ENCODE measurements around the gene TANC2. TPM values are rescaled to one million over a fixed set of nuclear protein-coding genes. Genes with fewer than 3 reads are reported as not detected.

TANC2 gene
- total RNA-seq, 2 donors from 2014 or later: 15.1 to 18.5 TPM

DNA sequence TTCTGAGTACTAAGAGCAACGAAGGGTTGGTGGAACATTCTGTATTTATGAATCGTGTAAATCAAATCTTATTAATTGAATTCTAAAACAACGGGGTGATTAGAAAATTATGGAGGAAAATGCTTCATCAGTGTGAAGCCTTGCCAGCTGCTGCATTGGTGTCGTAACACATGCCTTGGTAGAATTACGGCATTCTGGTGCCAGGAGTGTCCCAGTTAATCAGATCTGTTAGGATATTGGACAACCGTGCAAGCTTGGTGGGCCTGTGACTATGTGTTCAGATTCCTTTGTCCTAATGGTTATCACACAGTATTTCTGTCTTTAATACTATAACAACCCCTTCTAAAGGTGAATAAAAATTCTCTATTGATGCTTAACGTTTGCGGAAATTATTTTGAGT is 44.2 kb upstream of the TANC2 start:
- TF ChIP-seq, protein P1, sequence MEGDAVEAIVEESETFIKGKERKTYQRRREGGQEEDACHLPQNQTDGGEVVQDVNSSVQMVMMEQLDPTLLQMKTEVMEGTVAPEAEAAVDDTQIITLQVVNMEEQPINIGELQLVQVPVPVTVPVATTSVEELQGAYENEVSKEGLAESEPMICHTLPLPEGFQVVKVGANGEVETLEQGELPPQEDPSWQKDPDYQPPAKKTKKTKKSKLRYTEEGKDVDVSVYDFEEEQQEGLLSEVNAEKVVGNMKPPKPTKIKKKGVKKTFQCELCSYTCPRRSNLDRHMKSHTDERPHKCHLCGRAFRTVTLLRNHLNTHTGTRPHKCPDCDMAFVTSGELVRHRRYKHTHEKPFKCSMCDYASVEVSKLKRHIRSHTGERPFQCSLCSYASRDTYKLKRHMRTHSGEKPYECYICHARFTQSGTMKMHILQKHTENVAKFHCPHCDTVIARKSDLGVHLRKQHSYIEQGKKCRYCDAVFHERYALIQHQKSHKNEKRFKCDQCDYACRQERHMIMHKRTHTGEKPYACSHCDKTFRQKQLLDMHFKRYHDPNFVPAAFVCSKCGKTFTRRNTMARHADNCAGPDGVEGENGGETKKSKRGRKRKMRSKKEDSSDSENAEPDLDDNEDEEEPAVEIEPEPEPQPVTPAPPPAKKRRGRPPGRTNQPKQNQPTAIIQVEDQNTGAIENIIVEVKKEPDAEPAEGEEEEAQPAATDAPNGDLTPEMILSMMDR (IDR thresholded peaks at IDR 0.05): no peak
- Histone ChIP-seq H3K9me3 (no peaks in the 10 kb centered on the region), H3K36me3 (no peaks in the 10 kb centered on the region), H3K27ac (no peak overlapping the region), H3K4me3 (no peak overlapping the region), H3K9ac (ENCODE audit: low read depth in 2 of 2, low read length in 2 of 2) (no peak overlapping the region), H3K27me3 (no peaks in the 10 kb centered on the region), H3K4me1 (no peaks in the 10 kb centered on the region)
- intact Hi-C loops (cut with DNase I): no loop called here
- DNase-seq: no peak

DNA sequence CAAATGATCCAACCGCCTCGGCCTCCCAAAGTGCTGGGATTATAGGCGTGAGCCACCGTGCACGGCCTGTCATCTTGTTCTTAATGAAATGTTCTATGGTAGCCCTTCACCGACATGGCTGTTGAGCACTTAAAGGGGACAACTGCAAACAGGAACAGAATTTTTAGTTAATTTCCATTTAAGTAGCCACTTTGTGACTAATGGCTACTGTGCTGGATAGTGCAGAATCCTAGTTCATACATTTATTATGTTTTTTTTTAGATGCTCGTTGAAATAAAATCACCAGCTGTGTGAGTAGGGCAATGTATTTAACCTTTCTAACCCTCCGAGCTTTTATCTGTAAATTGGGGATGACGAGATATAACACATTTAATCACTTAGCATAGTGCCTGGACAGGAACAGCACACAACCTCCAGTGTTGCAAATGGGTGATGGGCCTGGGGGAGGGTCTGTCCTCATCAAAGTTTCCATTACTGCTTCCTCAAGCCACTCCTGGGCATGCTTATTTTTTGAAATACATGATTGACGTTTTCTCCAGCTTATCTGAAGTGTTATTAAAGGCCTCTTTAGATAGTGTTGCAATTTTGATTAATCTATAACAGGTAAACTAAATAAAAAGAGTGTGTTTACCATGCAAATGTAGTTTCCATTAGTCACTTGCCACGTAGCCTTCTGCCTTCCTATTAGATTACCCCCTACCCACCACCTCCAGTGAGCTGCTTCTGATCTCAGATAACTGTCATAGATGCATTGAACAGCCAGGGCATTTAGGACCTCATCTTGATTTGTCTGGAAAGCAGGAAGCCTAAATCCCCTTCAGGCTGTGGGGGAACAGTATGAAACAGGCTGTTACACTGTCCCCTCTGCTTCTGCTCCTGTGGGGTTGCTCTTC is 42.5 kb upstream of the TANC2 start:
- Histone ChIP-seq H3K9ac (ENCODE audit: low read depth in 2 of 2, low read length in 2 of 2) (no peak overlapping the region), H3K27ac (no peak overlapping the region), H3K4me1 (no peaks in the 10 kb centered on the region), H3K27me3 (no peaks in the 10 kb centered on the region), H3K36me3 (no peaks in the 10 kb centered on the region), H3K9me3 (no peaks in the 10 kb centered on the region), H3K4me3 (no peak overlapping the region)
- intact Hi-C loops (cut with DNase I): no loop called here
- TF ChIP-seq, protein P1 (IDR thresholded peaks at IDR 0.05): no peak
- no peak for DNase-seq

DNA sequence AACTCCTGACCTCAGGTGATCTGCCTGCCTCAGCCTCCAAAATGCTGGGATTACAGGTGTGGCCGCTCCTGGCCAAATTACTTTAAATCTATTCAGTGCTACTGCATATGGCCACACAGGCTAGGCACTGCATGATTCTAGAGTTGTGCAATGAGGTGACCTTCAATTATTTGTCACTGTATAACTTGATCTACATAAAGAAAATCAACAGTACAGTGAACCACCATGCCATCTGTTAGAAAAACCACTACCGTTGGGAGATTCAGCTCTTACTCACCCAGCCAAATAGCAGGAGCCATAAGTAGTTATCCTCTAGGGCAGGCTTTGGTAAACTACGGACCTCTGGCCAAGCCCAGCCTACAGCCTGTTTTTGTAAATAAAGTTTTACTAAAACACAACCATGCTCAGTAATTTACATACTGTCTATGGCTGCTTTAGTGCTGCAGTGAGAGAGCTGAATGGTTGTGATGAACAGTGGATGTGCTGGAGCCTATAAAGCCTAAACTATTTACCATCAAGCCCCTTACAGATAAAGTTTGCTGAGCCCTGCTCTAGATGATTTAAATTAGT is 40.7 kb upstream of the TANC2 start:
- TF ChIP-seq, protein P1 (IDR thresholded peaks at IDR 0.05): no peak
- H3K27me3 ChIP-seq: no peaks in the 10 kb centered on the region
- H3K9ac ChIP-seq (ENCODE audit: low read depth in 2 of 2, low read length in 2 of 2): no peak overlapping the region
- H3K9me3 ChIP-seq: no peaks in the 10 kb centered on the region
- DNase-seq: no peak
- H3K4me3 ChIP-seq: no peak overlapping the region
- H3K4me1 ChIP-seq: no peaks in the 10 kb centered on the region
- no peak overlapping the region for H3K27ac ChIP-seq
- intact Hi-C loops (cut with DNase I): no loop called here
- no peaks in the 10 kb centered on the region for H3K36me3 ChIP-seq

DNA sequence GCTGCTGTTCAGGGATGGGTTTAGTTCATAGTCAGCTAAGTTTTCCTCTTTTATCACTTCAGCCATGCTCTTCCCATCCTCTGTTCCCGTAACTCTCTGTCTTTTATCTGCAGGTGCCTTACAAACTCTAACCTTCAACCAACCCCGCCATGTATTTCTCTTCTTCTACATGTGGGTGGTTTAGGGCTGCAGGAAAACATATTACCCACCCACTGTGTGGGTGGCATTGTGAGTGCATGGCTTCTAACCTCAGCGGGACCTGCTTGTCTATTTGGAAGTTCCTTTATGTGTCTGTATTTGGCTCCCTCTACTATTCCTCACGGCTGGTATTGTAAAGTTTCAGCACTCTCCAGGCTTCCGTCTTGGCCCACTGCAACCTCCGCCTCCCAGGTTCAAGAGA is 39.0 kb upstream of the TANC2 start:
- Histone ChIP-seq H3K9ac (ENCODE audit: low read depth in 2 of 2, low read length in 2 of 2) (no peak overlapping the region), H3K9me3 (no peaks in the 10 kb centered on the region), H3K4me3 (no peak overlapping the region), H3K27ac (no peak overlapping the region), H3K4me1 (no peaks in the 10 kb centered on the region), H3K36me3 (no peaks in the 10 kb centered on the region), H3K27me3 (no peaks in the 10 kb centered on the region)
- TF ChIP-seq, protein P1 (IDR thresholded peaks at IDR 0.05): no peak
- intact Hi-C loops (cut with DNase I): no loop called here
- DNase-seq: no peak

- no peak for DNase-seq
- no peaks in the 10 kb centered on the region for H3K9me3 ChIP-seq
- intact Hi-C loops (cut with DNase I): no loop called here
- no peak overlapping the region for H3K9ac ChIP-seq (ENCODE audit: low read depth in 2 of 2, low read length in 2 of 2)
- H3K4me1 ChIP-seq: no peaks in the 10 kb centered on the region
- H3K27me3 ChIP-seq: no peaks in the 10 kb centered on the region
- TF ChIP-seq, protein P1 (IDR thresholded peaks at IDR 0.05): no peak
- no peak overlapping the region for H3K27ac ChIP-seq
- H3K36me3 ChIP-seq: no peaks in the 10 kb centered on the region
- H3K4me3 ChIP-seq: no peak overlapping the region
Measured at GRCh38 chr17:62929320-62929719, 36.7 kb upstream of the TANC2 start.

Data from colonic mucosa (tissue), 4 donors.